ENCODE measurements around the gene CAPN15.
"Not testable (repeated sequence)": the region's sequence is repeated elsewhere in the genome, so short reads cannot be mapped to it uniquely, and the experiment has no call there.

CAPN15 gene

GRCh38 chr16:595094-595528, 67.6 kb downstream of the CAPN15 start:
- no peak for DNase-seq

- DNase-seq: no peak
These were observed 68.6 kb downstream of the CAPN15 start for GRCh38 chr16:595942-596735.

- no peak for DNase-seq
These were observed 69.2 kb downstream of the CAPN15 start for GRCh38 chr16:596736-597060.

- not testable (repeated sequence) for DNase-seq
These were observed 70.1 kb downstream of the CAPN15 start for GRCh38 chr16:597655-598054.

GRCh38 chr16:598823-599739, 71.6 kb downstream of the CAPN15 start:
- DNase-seq: no peak

GRCh38 chr16:600781-601180, 73.3 kb downstream of the CAPN15 start:
- no peak for DNase-seq

GRCh38 chr16:603933-604332, 76.4 kb downstream of the CAPN15 start:
- no peak for DNase-seq
